GM12864 (cell line): ENCODE data around the gene SNX27.

Experiments used
- DNase-seq: peaks from one replicate; pipeline ENCODE4 v3.0.0-alpha.2; 2011; ENCODE audit warnings: low read depth
- H3K4me3 ChIP-seq: 2 replicates; pipeline ENCODE4 v1.5.1; 2011; ENCODE audit warnings: mild to moderate bottlenecking, low read depth, low read length, control low read depth
- TF ChIP-seq, protein P1 (sequence below): IDR thresholded peaks from 2 replicates; pipeline ENCODE4 v1.5.1; 2011; ENCODE audit warnings: low read depth, mild to moderate bottlenecking, moderate library complexity, low read length, control low read depth, inconsistent platforms; ENCODE audit errors: missing control alignments

Gene SNX27

GRCh38 chr1:151583796-151584195 is 28.1 kb upstream of the SNX27 start:
- H3K4me3 ChIP-seq: no peak overlapping the region
- DNase-seq: no peak
- TF ChIP-seq, protein P1, sequence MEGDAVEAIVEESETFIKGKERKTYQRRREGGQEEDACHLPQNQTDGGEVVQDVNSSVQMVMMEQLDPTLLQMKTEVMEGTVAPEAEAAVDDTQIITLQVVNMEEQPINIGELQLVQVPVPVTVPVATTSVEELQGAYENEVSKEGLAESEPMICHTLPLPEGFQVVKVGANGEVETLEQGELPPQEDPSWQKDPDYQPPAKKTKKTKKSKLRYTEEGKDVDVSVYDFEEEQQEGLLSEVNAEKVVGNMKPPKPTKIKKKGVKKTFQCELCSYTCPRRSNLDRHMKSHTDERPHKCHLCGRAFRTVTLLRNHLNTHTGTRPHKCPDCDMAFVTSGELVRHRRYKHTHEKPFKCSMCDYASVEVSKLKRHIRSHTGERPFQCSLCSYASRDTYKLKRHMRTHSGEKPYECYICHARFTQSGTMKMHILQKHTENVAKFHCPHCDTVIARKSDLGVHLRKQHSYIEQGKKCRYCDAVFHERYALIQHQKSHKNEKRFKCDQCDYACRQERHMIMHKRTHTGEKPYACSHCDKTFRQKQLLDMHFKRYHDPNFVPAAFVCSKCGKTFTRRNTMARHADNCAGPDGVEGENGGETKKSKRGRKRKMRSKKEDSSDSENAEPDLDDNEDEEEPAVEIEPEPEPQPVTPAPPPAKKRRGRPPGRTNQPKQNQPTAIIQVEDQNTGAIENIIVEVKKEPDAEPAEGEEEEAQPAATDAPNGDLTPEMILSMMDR: no peak

DNA sequence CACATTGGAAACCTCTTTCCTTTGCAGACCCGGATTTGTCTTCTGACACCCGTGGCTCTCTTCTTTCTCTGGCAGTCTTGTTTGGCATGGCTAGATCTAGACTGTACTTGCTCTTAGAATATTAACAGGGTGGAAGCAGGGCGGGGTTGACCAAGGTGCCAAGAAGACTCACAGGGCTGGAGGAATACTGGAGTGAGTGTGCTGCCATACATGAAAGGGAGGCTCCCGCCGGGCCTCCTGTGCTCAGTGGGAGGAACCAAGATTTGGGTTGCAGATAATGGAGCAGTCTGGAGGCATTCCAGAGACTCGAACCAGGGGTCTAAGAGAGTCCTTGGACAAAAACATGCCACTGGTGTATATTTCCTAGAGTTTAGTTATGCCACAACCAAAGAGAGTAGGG is 27.6 kb upstream of the SNX27 start:
- TF ChIP-seq, protein P1: no peak
- DNase-seq: no peak
- no peak overlapping the region for H3K4me3 ChIP-seq

DNA sequence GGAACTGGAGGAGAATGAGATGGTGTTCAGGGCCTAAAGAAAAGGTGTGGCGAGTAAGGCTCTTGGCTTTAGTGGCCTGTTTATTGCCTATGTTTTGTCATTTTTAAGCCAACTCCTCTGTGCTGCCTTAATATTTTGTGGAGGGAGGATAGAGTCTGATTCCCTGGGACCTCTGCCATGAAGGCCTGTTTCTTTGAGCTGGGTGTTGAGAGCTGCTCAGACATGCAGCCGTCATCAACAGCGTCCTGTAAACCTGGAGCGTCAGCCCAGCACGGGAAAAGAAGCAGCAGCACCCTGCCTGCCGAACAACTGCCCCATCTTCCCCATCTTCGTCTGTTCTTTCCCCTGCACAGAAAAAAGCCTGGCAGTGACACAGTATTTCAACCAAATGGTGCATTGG is 27.1 kb upstream of the SNX27 start:
- TF ChIP-seq, protein P1: no peak
- no peak overlapping the region for H3K4me3 ChIP-seq
- no peak for DNase-seq

DNA sequence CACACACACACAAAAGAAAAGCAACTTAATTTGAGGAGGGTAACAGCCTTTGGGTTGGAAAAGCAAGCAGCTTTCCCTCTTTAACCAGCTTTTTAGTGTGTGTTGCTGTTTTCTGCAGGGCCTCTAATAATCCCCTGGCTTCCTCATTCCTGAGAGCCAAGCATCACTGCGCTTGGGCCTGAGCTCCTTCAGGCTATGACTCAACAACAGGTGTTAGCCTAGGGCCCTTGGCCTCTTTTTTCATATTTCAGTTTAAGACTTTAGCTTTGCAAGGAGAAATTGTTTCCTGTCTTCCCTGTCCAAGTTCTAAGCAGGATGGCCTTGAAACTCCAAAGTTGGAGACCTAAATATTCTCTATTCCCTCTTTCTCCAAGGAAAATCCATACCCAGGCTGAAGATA is 26.2 kb upstream of the SNX27 start:
- H3K4me3 ChIP-seq: no peak overlapping the region
- no peak for DNase-seq
- TF ChIP-seq, protein P1: no peak

DNA sequence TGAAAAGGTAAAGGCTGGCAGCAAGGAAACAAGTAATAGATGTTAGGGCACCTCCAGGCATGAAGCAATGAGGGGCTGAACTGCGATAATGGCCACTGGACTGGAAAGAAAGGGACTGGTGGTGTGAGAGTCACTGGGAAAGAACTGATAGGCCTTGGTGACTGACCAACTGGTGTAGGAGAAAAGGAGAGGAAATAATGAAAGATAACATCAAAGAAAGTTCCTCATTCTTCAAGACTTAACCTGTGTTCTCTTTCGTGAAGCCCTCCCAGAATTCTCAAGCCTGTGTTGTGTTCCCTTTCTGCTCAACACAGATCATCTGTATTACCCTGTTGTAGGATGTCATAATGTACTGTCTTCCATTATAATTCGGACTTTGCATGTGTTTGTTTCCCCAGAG is 20.9 kb upstream of the SNX27 start:
- no peak for DNase-seq
- TF ChIP-seq, protein P1: no peak
- no peak overlapping the region for H3K4me3 ChIP-seq

- DNase-seq: no peak
- TF ChIP-seq, protein P1: no peak
- no peak overlapping the region for H3K4me3 ChIP-seq
These were observed 18.1 kb upstream of the SNX27 start for GRCh38 chr1:151593730-151594129.

DNA sequence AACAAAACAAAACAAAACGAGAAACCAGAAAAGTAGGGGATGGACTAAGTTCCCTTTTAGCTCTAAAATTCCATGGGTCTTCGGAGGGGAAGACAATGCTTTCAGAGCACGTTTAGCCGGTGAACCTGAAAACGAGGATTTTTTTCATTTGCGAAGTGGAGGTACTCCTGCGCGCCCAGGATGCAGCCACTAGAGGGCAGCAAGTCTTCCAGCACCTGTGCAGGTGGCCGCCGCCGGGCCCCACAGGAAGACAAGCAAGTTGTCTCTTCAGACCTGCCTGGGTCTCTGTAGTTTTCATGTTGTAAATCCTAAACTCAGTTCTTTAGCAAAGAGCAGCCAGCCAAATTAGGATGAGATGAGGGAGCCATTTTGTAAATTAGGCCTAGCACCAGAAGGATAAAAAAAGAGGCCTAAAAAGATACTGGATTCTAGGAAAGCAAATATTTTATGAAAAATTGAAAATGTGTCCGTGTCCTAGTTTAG is 17.7 kb upstream of the SNX27 start:
- H3K4me3 ChIP-seq: no peak overlapping the region
- TF ChIP-seq, protein P1: peak; percentile 94
- DNase-seq: no peak
